ENCODE measurements around the gene PPIL3.

PPIL3 gene

DNA sequence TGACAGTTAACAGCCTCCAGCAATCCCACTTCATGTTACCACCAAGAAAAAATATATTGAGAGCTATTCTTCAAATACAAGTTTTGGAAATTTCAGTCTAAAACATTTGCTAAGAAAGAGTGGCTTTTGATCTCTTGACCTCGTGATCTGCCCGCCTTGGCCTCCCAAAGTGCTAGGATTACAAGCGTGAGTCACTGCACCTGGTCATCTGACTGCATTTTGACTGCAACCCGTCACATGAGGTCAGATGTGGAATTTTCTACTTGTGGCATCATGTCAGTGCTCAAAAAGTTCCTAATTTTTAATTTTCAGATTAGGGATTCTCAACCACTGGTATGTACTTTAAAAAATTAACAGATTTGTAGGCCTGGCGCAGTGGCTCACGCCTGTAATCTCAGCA, 15.3 kb downstream of the PPIL3 start:
- no peak for TF ChIP-seq CTCF (IDR thresholded peaks at IDR 0.05; ENCODE audit: low read length, missing control alignments)
- no peak overlapping the region for H3K4me3 ChIP-seq (replicated peaks; ENCODE audit: low read depth, low read length)
- no peak for DNase-seq (ENCODE audit: low read depth)

DNA sequence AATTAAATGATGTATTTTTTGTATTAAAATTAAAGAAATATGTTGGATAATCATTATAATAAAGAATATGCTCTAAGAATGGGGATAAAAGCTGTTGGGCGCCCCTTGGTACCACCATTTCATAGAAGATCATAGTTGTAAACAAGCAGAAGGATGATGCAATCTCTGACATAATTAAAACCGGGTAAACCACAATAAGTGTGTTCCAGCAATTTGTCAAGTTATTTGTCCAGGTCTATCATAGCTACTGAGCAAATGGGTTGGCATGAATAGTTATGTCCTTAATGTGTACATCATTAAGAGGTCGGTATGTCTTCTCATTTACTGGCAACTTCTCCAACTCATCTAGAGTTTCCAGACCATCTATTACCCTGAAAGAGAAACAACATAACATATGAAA, 17.7 kb downstream of the PPIL3 start:
- no peak overlapping the region for H3K4me3 ChIP-seq (replicated peaks; ENCODE audit: low read depth, low read length)
- DNase-seq (ENCODE audit: low read depth): no peak
- TF ChIP-seq CTCF (IDR thresholded peaks at IDR 0.05; ENCODE audit: low read length, missing control alignments): no peak

GRCh38 chr2:200869014-200869413, 19.9 kb downstream of the PPIL3 start:
- TF ChIP-seq CTCF (IDR thresholded peaks at IDR 0.05; ENCODE audit: low read length, missing control alignments): no peak
- H3K4me3 ChIP-seq (replicated peaks; ENCODE audit: low read depth, low read length): no peak overlapping the region
- DNase-seq (ENCODE audit: low read depth): no peak

GRCh38 chr2:200864176-200865034, 24.5 kb downstream of the PPIL3 start, which contains the start of gene CLK1:
TSS of gene CLK1 (minus strand) at chr2:200864658. CDS start at chr2:200861862, 2,796 bp downstream.
- no peak for TF ChIP-seq CTCF (IDR thresholded peaks at IDR 0.05; ENCODE audit: low read length, missing control alignments)
- peak within 1 kb of the TSS; percentile 98 for H3K4me3 ChIP-seq (replicated peaks; ENCODE audit: low read depth, low read length)
- peak; percentile 95 for DNase-seq (ENCODE audit: low read depth)

DNA sequence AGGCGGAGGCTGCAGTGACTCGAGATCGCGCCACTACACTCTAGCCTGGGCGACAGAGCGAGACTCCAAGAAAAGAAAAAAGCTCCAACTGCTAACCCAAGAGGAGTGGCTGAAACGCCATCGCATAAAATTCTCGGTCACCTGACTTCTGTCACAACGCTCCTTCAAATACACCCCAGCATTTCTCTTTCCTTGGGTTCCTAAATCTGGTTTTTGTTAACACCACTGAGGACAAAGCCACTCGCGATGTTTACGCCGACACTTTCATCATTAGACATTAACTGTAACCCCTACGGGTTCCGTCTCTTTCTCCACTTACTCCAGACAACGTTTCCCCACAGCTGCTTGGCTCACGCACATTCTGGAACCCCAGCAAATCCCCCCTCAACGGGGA, 25.1 kb downstream of the PPIL3 start:
- no peak for DNase-seq (ENCODE audit: low read depth)
- no peak for TF ChIP-seq CTCF (IDR thresholded peaks at IDR 0.05; ENCODE audit: low read length, missing control alignments)
- H3K4me3 ChIP-seq (replicated peaks; ENCODE audit: low read depth, low read length): peak overlapping the region; percentile 98

DNA sequence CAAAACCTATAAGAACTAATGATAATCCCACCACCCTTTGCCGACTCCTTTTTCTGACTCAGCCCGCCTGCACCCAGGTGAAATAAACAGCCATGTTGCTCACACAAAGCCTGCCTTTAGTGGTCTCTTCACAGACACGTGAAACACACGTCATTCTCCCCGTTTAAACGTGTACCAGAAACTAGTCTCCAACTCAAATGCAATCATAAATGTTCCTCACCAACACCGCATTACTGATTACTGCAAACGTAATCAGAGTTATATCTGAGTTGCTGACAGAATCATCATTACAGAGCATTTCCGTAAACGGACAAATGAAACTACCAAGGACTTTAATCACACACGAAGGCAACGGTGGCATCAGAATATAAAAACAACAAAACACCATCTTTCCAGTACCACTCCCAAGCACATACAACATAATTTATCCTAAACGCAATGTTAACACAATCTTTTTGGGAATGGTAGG, 26.3 kb downstream of the PPIL3 start:
- DNase-seq (ENCODE audit: low read depth): peak; percentile 70
- H3K4me3 ChIP-seq (replicated peaks; ENCODE audit: low read depth, low read length): peak overlapping the region; percentile 98
- TF ChIP-seq CTCF (IDR thresholded peaks at IDR 0.05; ENCODE audit: low read length, missing control alignments): no peak
